Activated naive CD4-positive, alpha-beta T cell treated with anti-CD3 and anti-CD28 coated beads, Interleukin-2, amount 50 U/mL, for 24 hours (primary cell): ENCODE measurements around the gene ZDHHC18.
A peak's percentile ranks its signal among the peaks of the same experiment; 100 is the strongest.

Experiments
- H3K27ac Mint-ChIP-seq: one replicate; pipeline ENCODE4 v1.8.0; 2021; ENCODE audit warnings: mild to moderate bottlenecking, mixed read lengths
- H3K27me3 Mint-ChIP-seq: one replicate; pipeline ENCODE4 v1.8.0; 2021; ENCODE audit warnings: mixed read lengths
- H3K36me3 Mint-ChIP-seq: one replicate; pipeline ENCODE4 v1.8.0; 2021; ENCODE audit warnings: mixed read lengths
- H3K4me1 Mint-ChIP-seq: one replicate; pipeline ENCODE4 v1.8.0; 2021; ENCODE audit warnings: mixed read lengths
- H3K4me3 Mint-ChIP-seq: one replicate; pipeline ENCODE4 v1.8.0; 2021; ENCODE audit warnings: mild to moderate bottlenecking, mixed read lengths
- H3K9me3 Mint-ChIP-seq: one replicate; pipeline ENCODE4 v1.8.0; 2021; ENCODE audit warnings: mixed read lengths

Gene ZDHHC18

GRCh38 chr1:26889551-26890466, 63.3 kb downstream of the ZDHHC18 start, which contains the start of gene GPN2:
Gene GPN2, minus strand, starts transcription at chr1:26890283. Its CDS starts 187 bp downstream, at chr1:26890096.
- H3K36me3 Mint-ChIP-seq: peaks cover 16% of the 10 kb centered on the region
- no peaks in the 10 kb centered on the region for H3K27me3 Mint-ChIP-seq
- H3K27ac Mint-ChIP-seq: peak within 1 kb of the TSS; percentile 94
- H3K4me1 Mint-ChIP-seq: peaks cover 28% of the 10 kb centered on the region
- H3K9me3 Mint-ChIP-seq: no peaks in the 10 kb centered on the region
- H3K4me3 Mint-ChIP-seq: peak within 1 kb of the TSS; percentile 97

DNA sequence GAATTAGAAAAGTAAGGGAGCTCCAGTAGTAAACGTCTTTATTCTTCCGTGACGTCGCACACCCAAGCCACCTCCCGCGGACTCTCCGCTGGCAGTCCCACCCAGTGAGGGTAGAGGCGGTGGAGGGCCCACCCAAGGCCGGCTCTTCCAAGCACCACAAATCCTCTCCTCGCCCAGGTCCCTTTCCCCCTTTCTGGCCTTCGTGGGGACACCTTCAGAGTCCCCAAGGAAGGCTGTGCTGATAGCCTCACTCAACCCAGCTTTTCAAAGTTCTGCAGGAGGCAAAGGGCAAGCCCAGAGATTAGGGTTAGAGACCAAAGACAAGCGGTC, 63.9 kb downstream of the ZDHHC18 start:
- peaks cover 24% of the 10 kb centered on the region for H3K4me1 Mint-ChIP-seq
- no peaks in the 10 kb centered on the region for H3K9me3 Mint-ChIP-seq
- H3K27ac Mint-ChIP-seq: peak overlapping the region; percentile 90
- H3K4me3 Mint-ChIP-seq: peak overlapping the region; percentile 97
- peaks cover 16% of the 10 kb centered on the region for H3K36me3 Mint-ChIP-seq
- no peaks in the 10 kb centered on the region for H3K27me3 Mint-ChIP-seq

- no peaks in the 10 kb centered on the region for H3K9me3 Mint-ChIP-seq
- H3K4me1 Mint-ChIP-seq: peaks cover 24% of the 10 kb centered on the region
- H3K4me3 Mint-ChIP-seq: no peak overlapping the region
- peak overlapping the region; percentile 70 for H3K27ac Mint-ChIP-seq
- peaks cover 16% of the 10 kb centered on the region for H3K36me3 Mint-ChIP-seq
- H3K27me3 Mint-ChIP-seq: no peaks in the 10 kb centered on the region
Observed at GRCh38 chr1:26894263-26894662, 67.8 kb downstream of the ZDHHC18 start.

DNA sequence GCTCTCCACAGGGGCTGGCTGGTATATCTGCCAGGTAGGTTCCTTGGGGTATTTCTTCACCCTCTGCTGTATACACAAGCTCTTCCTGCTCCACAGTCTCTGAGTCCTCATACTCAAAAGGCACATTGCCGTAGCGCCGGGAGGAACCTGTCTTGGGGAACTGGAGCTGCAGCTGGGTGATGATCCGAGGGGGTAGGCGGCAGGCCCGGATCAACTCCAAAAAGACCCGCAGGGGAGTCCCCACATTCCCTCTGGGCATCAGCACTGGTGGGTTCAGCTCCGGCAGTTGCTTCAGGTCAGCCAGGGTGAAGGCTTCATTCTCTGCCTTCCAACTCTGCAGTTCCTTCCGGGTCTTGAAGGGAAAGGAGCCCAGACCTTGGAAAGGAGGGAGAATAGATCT, 70.9 kb downstream of the ZDHHC18 start:
- H3K36me3 Mint-ChIP-seq: peaks cover 13% of the 10 kb centered on the region
- no peaks in the 10 kb centered on the region for H3K27me3 Mint-ChIP-seq
- H3K9me3 Mint-ChIP-seq: no peaks in the 10 kb centered on the region
- no peak overlapping the region for H3K4me3 Mint-ChIP-seq
- H3K4me1 Mint-ChIP-seq: peaks cover 36% of the 10 kb centered on the region
- no peak overlapping the region for H3K27ac Mint-ChIP-seq

DNA sequence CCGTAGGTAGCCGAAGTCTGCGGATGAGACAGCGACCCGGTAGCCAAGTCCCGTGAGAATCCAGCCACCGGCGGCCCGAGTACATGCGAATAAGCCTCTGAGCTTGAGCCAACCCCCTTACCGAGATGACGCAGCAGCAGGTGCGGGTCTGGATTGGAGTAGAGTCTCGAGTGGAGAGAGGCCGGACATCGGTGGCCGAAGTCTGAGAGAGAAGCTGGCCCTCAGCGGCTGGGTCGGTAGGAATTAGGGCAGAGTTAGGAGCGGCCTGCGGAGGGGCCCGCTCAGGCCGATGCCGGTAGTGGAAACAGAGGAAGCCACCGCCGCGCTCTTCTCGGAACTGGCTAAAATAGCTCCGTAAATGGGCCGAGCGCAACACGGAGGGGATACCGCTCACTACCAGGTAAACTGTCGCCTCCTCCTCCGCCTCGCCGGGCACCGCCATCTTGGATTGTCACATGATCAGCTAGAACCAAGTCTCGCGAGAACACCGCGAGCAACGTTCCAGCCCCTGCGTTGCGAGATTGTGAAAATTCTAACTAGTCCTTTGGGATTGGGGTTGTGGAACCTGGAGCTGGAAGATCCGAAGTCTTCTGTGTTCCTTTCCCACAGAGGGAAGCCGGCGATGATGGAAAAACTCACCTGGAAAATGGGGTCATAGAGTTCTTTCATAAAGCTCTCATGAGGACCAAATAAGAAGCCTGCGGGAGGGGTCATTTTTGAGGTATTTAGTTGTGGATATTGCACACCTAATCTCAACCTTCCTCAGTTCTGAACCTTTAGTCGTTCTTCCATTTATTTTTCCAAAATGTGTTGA, 73.7 kb downstream of the ZDHHC18 start, which contains the start of gene GPATCH3:
Gene GPATCH3 (minus strand): TSS at position 467 of the 814 bp plus-strand sequence. CDS start 25 bp downstream, at position 442.
- Mint-ChIP-seq H3K4me1 (peaks cover 37% of the 10 kb centered on the region), H3K27me3 (no peaks in the 10 kb centered on the region), H3K9me3 (no peaks in the 10 kb centered on the region), H3K36me3 (peaks cover 5% of the 10 kb centered on the region), H3K4me3 (peak within 1 kb of the TSS; percentile 97), H3K27ac (peak within 1 kb of the TSS; percentile 99)

GRCh38 chr1:26900815-26901511, 74.5 kb downstream of the ZDHHC18 start:
- Mint-ChIP-seq H3K4me1 (peaks cover 37% of the 10 kb centered on the region), H3K9me3 (no peaks in the 10 kb centered on the region), H3K27ac (peak overlapping the region; percentile 99), H3K27me3 (no peaks in the 10 kb centered on the region), H3K4me3 (peak overlapping the region; percentile 97), H3K36me3 (peaks cover 5% of the 10 kb centered on the region)
